Esophagus muscularis mucosa (tissue), 4 donors: ENCODE data around the gene NRP1. TPM values are rescaled to one million over a fixed set of nuclear protein-coding genes. Genes with fewer than 3 reads are reported as not detected.
"Not testable (repeated sequence)": the region's sequence is repeated elsewhere in the genome, so short reads cannot be mapped to it uniquely, and the experiment has no call there.

ENCODE experiments used
- DNase-seq: peaks from one replicate; pipeline ENCODE4 v3.0.0-alpha.2; 2017; ENCODE audit errors: extremely low spot score
- H3K27ac ChIP-seq, 4 donors: fragments of 200-600 bp; sonication (generic); replicated peaks in 1 of 4; 1 replicate in 3 of 4; 2 replicates in 1 of 4; pipeline ENCODE4 v1.5.1; 2016 to 2019; ENCODE audit warnings: mild to moderate bottlenecking in 1 of 4
- H3K27me3 ChIP-seq, 4 donors: fragments of 200-600 bp; sonication (generic); one replicate each; pipeline versions ENCODE4 v1.5.1 to v1.6.0; 2016 to 2019
- H3K36me3 ChIP-seq, 4 donors: fragments of 200-600 bp; sonication (generic); one replicate each; pipeline ENCODE4 v1.5.1; 2016 to 2019
- H3K4me1 ChIP-seq, 4 donors: fragments of 200-600 bp; sonication (generic); one replicate each; pipeline ENCODE4 v1.5.1; 2016 to 2019
- H3K4me3 ChIP-seq, 4 donors: fragments of 200-600 bp; sonication (generic); 1 replicate in 2 of 4; 2 replicates in 2 of 4; pipeline ENCODE4 v1.5.1; 2016 to 2019; ENCODE audit warnings: mild to moderate bottlenecking in 4 of 4, moderate library complexity in 1 of 4
- H3K9me3 ChIP-seq, 4 donors: fragments of 200-600 bp; sonication (generic); 1 replicate in 3 of 4; 2 replicates in 1 of 4; pipeline ENCODE4 v1.5.1; 2016 to 2019
- EP300 ChIP-seq: sonication (generic); formaldehyde crosslinking; IDR thresholded peaks from one replicate; pipeline ENCODE4 v1.6.1; 2017; ENCODE audit warnings: antibody characterized with exemption
- POLR2A ChIP-seq: fragments of 450-650 bp; IDR thresholded peaks from one replicate; pipeline ENCODE4 v1.6.1; 2017; ENCODE audit warnings: antibody characterized with exemption, moderate library complexity, mild to moderate bottlenecking, low read depth
- POLR2AphosphoS5 ChIP-seq, 2 donors: sonication (generic); formaldehyde crosslinking; IDR thresholded peaks; one replicate each; pipeline ENCODE4 v1.6.1; 2017; ENCODE audit warnings: antibody characterized with exemption in 2 of 2
- WGBS: methylation state at CpG from one replicate; pipeline ENCODE4 v1.1.5; 2018; 5-methylcytosine and 5-hydroxymethylcytosine counted together
- intact Hi-C: fragments of 100-400 bp; cut with DNase I; formaldehyde crosslinking; loops from one replicate; pipeline ENCODE4 v1.15.1; 2023
- total RNA-seq, 4 donors: library from RNA; depleted of rRNA; stranded (reverse); fragments of >200 nt; gene quantifications; one replicate each; pipeline versions ENCODE4 v1.1.0 to v1.2.1, GENCODE V29; 2016
- TF ChIP-seq, protein P1 (sequence below), 3 experiments: fragments of 200-600 bp in 2 of 3; fragments of 450-650 bp in 1 of 3; sonication (generic) in 2 of 3; IDR thresholded peaks; one replicate each; pipeline ENCODE4 v1.5.1; 2017 to 2019; ENCODE audit warnings: antibody characterized with exemption in 3 of 3, mild to moderate bottlenecking in 2 of 3, moderate library complexity in 1 of 3

NRP1 gene
- 10 to 100 TPM; 36.5 to 64.4 (median 54.1) TPM for total RNA-seq

DNA sequence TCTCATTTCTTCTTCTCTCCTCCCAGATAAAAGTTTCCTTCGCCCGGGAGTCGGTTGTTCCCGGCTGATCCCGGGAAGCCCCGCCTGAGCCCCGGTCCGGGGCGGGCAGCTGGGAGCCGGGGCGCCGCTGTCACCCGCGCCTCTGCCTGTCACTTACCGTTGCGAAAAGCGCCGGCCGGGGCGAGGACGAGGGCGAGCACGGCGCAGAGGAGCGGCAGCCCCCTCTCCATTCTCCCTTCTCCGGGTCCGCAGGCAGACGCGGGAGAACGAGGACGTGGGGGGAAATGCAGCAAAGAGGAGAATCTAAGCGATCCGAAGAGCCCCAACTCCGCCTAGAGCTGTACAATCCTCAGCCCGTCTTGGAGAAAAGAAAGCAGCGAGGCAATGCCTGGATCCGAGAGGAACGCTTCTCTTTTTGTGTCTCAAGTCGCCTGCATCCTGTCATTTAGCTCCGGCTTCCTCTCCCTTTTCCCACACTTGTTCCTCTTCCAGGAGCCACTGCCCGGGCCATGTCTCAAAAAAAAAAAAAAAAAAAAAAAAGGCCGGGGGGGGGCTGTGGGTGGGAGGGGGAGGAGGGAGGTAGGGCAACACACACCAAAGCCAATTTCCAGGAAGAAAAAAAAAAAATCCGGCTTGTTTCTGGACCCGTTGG, at the start of gene NRP1:
Gene NRP1 (minus strand): TSS at position 515 of the 652 bp plus-strand sequence. CDS start 285 bp downstream, at position 230.
- no peaks in the 10 kb centered on the region for H3K9me3 ChIP-seq
- peaks cover 0 to 10% (median 4%) of the 10 kb centered on the region in 4 donors for H3K36me3 ChIP-seq
- TF ChIP-seq, protein P1, sequence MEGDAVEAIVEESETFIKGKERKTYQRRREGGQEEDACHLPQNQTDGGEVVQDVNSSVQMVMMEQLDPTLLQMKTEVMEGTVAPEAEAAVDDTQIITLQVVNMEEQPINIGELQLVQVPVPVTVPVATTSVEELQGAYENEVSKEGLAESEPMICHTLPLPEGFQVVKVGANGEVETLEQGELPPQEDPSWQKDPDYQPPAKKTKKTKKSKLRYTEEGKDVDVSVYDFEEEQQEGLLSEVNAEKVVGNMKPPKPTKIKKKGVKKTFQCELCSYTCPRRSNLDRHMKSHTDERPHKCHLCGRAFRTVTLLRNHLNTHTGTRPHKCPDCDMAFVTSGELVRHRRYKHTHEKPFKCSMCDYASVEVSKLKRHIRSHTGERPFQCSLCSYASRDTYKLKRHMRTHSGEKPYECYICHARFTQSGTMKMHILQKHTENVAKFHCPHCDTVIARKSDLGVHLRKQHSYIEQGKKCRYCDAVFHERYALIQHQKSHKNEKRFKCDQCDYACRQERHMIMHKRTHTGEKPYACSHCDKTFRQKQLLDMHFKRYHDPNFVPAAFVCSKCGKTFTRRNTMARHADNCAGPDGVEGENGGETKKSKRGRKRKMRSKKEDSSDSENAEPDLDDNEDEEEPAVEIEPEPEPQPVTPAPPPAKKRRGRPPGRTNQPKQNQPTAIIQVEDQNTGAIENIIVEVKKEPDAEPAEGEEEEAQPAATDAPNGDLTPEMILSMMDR (IDR thresholded peaks at IDR 0.05), result no peak
- TF ChIP-seq POLR2AphosphoS5 (IDR thresholded peaks at IDR 0.05) (peak in 1 of 2 donors; percentile 14), EP300 (no peak)
- peaks cover 21 to 66% (median 50%) of the 10 kb centered on the region in 4 donors for H3K4me1 ChIP-seq
- WGBS, result 3% methylated on average over 15 of the region's 44 CpGs
- intact Hi-C loops, result loop anchor here (5.0 kb wide), 2 partner anchors 158 to 1303 kb away; no protein-coding TSS in a partner anchor
- no peaks in the 10 kb centered on the region for H3K27me3 ChIP-seq
- no peak for DNase-seq
- H3K27ac ChIP-seq, result peak within 1 kb of the TSS; percentile 90 to 95 (median 92)
- peak within 1 kb of the TSS; percentile 74 to 95 (median 84) for H3K4me3 ChIP-seq

DNA sequence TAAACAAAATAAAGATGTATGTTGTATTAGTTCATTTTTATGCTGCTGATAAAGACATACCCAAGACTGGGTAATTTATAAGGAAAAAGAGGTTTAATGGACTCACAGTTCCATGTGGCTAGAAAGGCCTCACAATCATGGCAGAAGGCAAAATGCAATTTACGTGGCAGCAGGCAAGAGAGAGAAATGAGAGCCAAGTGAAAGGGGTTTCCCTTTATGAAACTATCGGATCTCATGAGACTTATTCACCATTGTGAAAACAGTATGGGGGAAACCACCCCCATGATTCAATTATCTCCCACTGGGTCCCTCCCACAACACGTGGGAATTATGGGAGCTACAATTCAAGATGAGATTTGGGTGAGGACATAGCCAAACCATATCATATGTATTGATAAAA, 49.7 kb upstream of the NRP1 start:
- intact Hi-C loops, result not testable (repeated sequence)

DNA sequence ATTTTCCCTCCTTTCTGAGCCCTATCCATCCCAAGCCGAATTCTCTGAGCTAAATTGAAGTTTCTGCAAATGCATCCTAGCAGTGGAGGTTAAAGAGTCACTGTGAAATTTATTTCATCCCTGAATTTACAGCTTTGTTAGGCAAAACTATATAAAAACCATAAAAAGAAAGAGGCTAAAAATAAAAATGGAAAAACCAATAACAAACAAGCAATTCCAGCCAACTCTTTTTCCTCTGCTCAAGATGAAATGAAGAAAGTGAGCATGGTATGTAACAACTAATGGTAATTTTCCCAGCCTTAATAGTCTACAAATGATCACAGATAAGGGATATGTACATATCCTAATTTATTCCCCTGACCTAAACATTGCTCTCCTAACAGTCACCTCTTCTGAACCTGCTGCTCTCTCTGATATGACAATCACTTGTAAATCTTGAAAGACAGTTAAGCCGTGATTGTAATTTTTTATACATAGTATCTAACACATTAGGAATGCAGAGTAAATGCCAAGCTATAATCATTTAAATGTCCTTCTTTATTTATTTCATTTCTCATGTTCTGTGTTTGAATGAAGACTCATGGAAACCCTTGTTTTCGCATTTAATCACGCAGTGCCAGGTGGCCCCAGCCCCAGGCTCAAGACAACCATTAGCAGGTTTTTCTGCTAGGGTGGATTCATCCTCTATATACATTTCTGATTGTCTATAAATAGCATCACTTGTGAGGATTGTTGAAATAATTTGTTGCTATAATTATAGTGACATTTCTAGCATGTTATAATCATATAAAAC, 48.6 kb upstream of the NRP1 start:
- DNase-seq, result no peak
- 80% methylated on average over 3 of the region's 4 CpGs for WGBS
- Histone ChIP-seq H3K36me3 (no peaks in the 10 kb centered on the region), H3K4me3 (no peak overlapping the region), H3K4me1 (peaks cover 0 to 16% (median 5%) of the 10 kb centered on the region in 4 donors), H3K9me3 (no peaks in the 10 kb centered on the region), H3K27ac (no peak overlapping the region), H3K27me3 (no peaks in the 10 kb centered on the region)
- intact Hi-C loops, result no loop called here
- TF ChIP-seq, protein P1 (IDR thresholded peaks at IDR 0.05), result no peak
- TF ChIP-seq POLR2AphosphoS5 (IDR thresholded peaks at IDR 0.05) (no peak), POLR2A (no peak), EP300 (no peak)

More for the DNA sequence above, 49.7 kb upstream of the NRP1 start:
- H3K9me3 ChIP-seq, H3K27ac ChIP-seq, H3K27me3 ChIP-seq, DNase-seq, H3K4me3 ChIP-seq, H3K36me3 ChIP-seq: not testable (repeated sequence)
- H3K4me1 ChIP-seq, result peaks cover 0 to 16% (median 5%) of the 10 kb centered on the region in 4 donors
- WGBS, result 89% methylated on average over 3 of the region's 3 CpGs

DNA sequence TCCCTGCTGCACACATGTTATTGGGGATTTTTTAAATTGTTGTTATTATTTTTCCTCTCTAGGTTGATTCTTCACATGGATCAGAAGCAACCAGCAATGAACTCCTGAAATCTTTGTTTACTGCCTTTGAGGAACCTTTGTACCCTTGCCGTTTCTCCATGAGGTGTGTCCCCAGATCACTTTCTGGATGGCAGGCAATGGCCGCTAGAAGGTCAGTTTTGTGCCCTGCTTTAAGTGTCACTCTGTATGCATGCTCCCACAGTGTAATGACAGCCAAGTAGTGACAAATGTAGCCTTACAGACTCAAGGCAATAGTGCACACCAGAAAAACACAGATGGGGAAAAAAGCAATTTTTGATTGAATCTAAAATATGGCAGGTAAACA, 47.7 kb upstream of the NRP1 start:
- Histone ChIP-seq H3K9me3 (no peaks in the 10 kb centered on the region), H3K4me1 (peaks cover 0 to 16% (median 5%) of the 10 kb centered on the region in 4 donors), H3K36me3 (no peaks in the 10 kb centered on the region), H3K27me3 (no peaks in the 10 kb centered on the region), H3K4me3 (no peak overlapping the region), H3K27ac (no peak overlapping the region)
- intact Hi-C loops, result no loop called here
- DNase-seq, result no peak
- TF ChIP-seq POLR2AphosphoS5 (IDR thresholded peaks at IDR 0.05), result no peak
- TF ChIP-seq, protein P1 (IDR thresholded peaks at IDR 0.05), result no peak
- TF ChIP-seq EP300, result no peak
- no peak for TF ChIP-seq POLR2A
- 77% methylated on average over 2 of the region's 2 CpGs for WGBS

DNA sequence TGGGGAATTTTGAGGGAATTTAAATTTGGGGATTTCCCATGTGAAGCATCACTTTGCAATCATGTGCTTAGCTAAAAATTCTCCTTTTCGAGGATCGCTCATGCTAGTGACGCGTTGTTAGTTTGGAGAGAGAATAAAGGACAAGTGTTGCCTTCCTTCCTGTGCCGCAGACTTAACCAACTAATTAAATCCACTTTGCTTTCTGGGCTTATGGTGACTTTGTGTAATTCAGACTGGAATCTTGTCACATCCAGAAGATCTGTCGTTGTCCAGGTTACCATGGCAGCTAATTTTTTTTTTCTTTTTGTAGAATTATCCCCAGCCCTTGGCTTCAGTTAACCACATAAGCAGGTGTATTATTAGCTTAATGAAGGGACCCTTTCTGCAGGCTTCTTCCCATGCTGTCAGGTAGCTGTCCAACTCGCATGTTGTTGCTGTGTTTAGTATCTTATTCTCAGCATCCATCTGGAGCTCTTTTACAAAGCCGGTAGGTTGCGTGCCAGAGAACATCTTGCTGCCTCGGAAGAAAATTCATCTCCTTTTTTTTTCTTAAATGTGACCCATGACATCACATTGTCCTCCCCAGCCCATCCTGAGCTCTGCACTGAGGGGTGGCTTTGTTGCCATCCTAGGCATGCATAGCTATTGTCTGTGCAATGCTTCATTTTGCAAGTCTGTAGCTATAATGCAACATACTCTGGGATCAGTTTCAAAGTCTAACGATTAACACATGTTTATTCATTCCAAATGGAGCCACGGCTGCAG, 47.2 kb upstream of the NRP1 start:
- H3K36me3 ChIP-seq, result no peaks in the 10 kb centered on the region
- H3K4me3 ChIP-seq, result no peak overlapping the region
- no peaks in the 10 kb centered on the region for H3K9me3 ChIP-seq
- intact Hi-C loops, result no loop called here
- DNase-seq, result no peak
- H3K27ac ChIP-seq, result no peak overlapping the region
- H3K4me1 ChIP-seq, result peaks cover 0 to 16% (median 5%) of the 10 kb centered on the region in 4 donors
- no peaks in the 10 kb centered on the region for H3K27me3 ChIP-seq
- 67% methylated on average over 12 of the region's 12 CpGs for WGBS
- TF ChIP-seq EP300 (no peak), POLR2AphosphoS5 (IDR thresholded peaks at IDR 0.05) (no peak), POLR2A (no peak)
- TF ChIP-seq, protein P1 (IDR thresholded peaks at IDR 0.05), result no peak
